Measurements from ENCODE around the gene USP32.

Gene USP32

GRCh38 chr17:60355663-60356594 is 36.0 kb downstream of the USP32 start:
- no peak overlapping the region for H2AFZ ChIP-seq (ENCODE audit: low read length)
- H3K79me2 ChIP-seq (ENCODE audit: insufficient read depth, low read length) = 0 out of 2 replicates have a peak, but pooled peaks cover 3% of the 10 kb centered on the region
- H3K9me2 ChIP-seq (ENCODE audit: low read depth, low read length) = no peaks in the 10 kb centered on the region
- H4K20me1 ChIP-seq (ENCODE audit: insufficient read depth, low read length) = no peaks in the 10 kb centered on the region
- TF ChIP-seq EZH2 (IDR thresholded peaks at IDR 0.05; ENCODE audit: borderline replicate concordance, low read length) = no peak
- TF ChIP-seq, protein P1, sequence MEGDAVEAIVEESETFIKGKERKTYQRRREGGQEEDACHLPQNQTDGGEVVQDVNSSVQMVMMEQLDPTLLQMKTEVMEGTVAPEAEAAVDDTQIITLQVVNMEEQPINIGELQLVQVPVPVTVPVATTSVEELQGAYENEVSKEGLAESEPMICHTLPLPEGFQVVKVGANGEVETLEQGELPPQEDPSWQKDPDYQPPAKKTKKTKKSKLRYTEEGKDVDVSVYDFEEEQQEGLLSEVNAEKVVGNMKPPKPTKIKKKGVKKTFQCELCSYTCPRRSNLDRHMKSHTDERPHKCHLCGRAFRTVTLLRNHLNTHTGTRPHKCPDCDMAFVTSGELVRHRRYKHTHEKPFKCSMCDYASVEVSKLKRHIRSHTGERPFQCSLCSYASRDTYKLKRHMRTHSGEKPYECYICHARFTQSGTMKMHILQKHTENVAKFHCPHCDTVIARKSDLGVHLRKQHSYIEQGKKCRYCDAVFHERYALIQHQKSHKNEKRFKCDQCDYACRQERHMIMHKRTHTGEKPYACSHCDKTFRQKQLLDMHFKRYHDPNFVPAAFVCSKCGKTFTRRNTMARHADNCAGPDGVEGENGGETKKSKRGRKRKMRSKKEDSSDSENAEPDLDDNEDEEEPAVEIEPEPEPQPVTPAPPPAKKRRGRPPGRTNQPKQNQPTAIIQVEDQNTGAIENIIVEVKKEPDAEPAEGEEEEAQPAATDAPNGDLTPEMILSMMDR (IDR thresholded peaks at IDR 0.05; ENCODE audit: low read length) = no peak
- H3K9ac ChIP-seq (ENCODE audit: low read length) = no peak overlapping the region
- peaks cover 6% of the 10 kb centered on the region for H3K4me1 ChIP-seq (ENCODE audit: insufficient read depth, low read length, severe bottlenecking)
- H3F3A ChIP-seq (ENCODE audit: insufficient read depth, low read length) = no peaks in the 10 kb centered on the region
- H3K9me3 ChIP-seq (ENCODE audit: low read length) = 0 out of 2 replicates have a peak, but pooled peaks cover 4% of the 10 kb centered on the region
- no peaks in the 10 kb centered on the region for H3K27me3 ChIP-seq (ENCODE audit: insufficient read depth, low read length)
- H3K36me3 ChIP-seq (ENCODE audit: insufficient read depth, low read length) = no peaks in the 10 kb centered on the region
- H3K27ac ChIP-seq (ENCODE audit: low read depth, low read length, poor library complexity, severe bottlenecking) = no peak overlapping the region
- no peak overlapping the region for H3K4me2 ChIP-seq (ENCODE audit: low read length)
- H3K4me3 ChIP-seq (ENCODE audit: low read depth, low read length, poor library complexity, severe bottlenecking) = no peak overlapping the region

DNA sequence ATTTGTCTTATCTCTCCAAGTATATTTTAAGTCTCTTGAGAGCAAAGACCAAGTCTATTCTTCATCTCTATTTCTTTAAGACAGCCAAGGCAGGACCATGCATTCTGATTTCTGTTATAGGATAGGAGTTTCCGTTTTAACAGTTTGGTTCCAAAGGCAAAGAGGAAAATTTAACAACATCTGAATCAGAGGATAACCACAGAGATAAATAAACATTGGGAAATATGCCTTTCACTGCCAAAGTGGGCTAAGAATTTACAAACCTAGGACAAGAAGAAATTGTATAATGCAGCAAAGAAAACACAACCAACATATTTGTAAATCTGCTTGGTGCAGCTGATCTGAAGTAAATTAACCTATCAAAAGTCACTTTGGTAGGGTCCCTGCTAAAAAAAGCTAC is 37.7 kb downstream of the USP32 start:
- TF ChIP-seq, protein P1 (IDR thresholded peaks at IDR 0.05; ENCODE audit: low read length) = no peak
- TF ChIP-seq EZH2 (IDR thresholded peaks at IDR 0.05; ENCODE audit: borderline replicate concordance, low read length) = no peak
- H3K4me3 ChIP-seq (ENCODE audit: low read depth, low read length, poor library complexity, severe bottlenecking) = no peak overlapping the region
- 0 out of 2 replicates have a peak, but pooled peaks cover 4% of the 10 kb centered on the region for H3K9me3 ChIP-seq (ENCODE audit: low read length)
- H3K9ac ChIP-seq (ENCODE audit: low read length) = no peak overlapping the region
- H3F3A ChIP-seq (ENCODE audit: insufficient read depth, low read length) = no peaks in the 10 kb centered on the region
- no peaks in the 10 kb centered on the region for H3K36me3 ChIP-seq (ENCODE audit: insufficient read depth, low read length)
- no peak overlapping the region for H3K4me2 ChIP-seq (ENCODE audit: low read length)
- H4K20me1 ChIP-seq (ENCODE audit: insufficient read depth, low read length) = no peaks in the 10 kb centered on the region
- H3K4me1 ChIP-seq (ENCODE audit: insufficient read depth, low read length, severe bottlenecking) = peaks cover 11% of the 10 kb centered on the region
- H3K79me2 ChIP-seq (ENCODE audit: insufficient read depth, low read length) = 0 out of 2 replicates have a peak, but pooled peaks cover 3% of the 10 kb centered on the region
- no peak overlapping the region for H3K27ac ChIP-seq (ENCODE audit: low read depth, low read length, poor library complexity, severe bottlenecking)
- no peak overlapping the region for H2AFZ ChIP-seq (ENCODE audit: low read length)
- H3K27me3 ChIP-seq (ENCODE audit: insufficient read depth, low read length) = no peaks in the 10 kb centered on the region
- H3K9me2 ChIP-seq (ENCODE audit: low read depth, low read length) = no peaks in the 10 kb centered on the region

GRCh38 chr17:60353773-60354172 is 38.2 kb downstream of the USP32 start:
- Histone ChIP-seq H4K20me1 (ENCODE audit: insufficient read depth, low read length) (no peaks in the 10 kb centered on the region), H3K27ac (ENCODE audit: low read depth, low read length, poor library complexity, severe bottlenecking) (no peak overlapping the region), H3K4me2 (ENCODE audit: low read length) (no peak overlapping the region), H3K9me2 (ENCODE audit: low read depth, low read length) (no peaks in the 10 kb centered on the region), H3K4me3 (ENCODE audit: low read depth, low read length, poor library complexity, severe bottlenecking) (no peak overlapping the region), H3K9me3 (ENCODE audit: low read length) (0 out of 2 replicates have a peak, but pooled peaks cover 4% of the 10 kb centered on the region), H3F3A (ENCODE audit: insufficient read depth, low read length) (no peaks in the 10 kb centered on the region), H3K4me1 (ENCODE audit: insufficient read depth, low read length, severe bottlenecking) (peaks cover 11% of the 10 kb centered on the region), H3K27me3 (ENCODE audit: insufficient read depth, low read length) (no peaks in the 10 kb centered on the region), H3K36me3 (ENCODE audit: insufficient read depth, low read length) (no peaks in the 10 kb centered on the region), H3K9ac (ENCODE audit: low read length) (no peak overlapping the region), H2AFZ (ENCODE audit: low read length) (no peak overlapping the region), H3K79me2 (ENCODE audit: insufficient read depth, low read length) (0 out of 2 replicates have a peak, but pooled peaks cover 3% of the 10 kb centered on the region)
- TF ChIP-seq EZH2 (IDR thresholded peaks at IDR 0.05; ENCODE audit: borderline replicate concordance, low read length) = no peak
- TF ChIP-seq, protein P1 (IDR thresholded peaks at IDR 0.05; ENCODE audit: low read length) = no peak

Data from OCI-LY1 (cell line).